ENCODE measurements around the gene RHBDF2.

RHBDF2 gene

GRCh38 chr17:76500747-76501017, 541 bp downstream of the RHBDF2 start:
- no peak for DNase-seq (ENCODE audit: low read depth)

DNA sequence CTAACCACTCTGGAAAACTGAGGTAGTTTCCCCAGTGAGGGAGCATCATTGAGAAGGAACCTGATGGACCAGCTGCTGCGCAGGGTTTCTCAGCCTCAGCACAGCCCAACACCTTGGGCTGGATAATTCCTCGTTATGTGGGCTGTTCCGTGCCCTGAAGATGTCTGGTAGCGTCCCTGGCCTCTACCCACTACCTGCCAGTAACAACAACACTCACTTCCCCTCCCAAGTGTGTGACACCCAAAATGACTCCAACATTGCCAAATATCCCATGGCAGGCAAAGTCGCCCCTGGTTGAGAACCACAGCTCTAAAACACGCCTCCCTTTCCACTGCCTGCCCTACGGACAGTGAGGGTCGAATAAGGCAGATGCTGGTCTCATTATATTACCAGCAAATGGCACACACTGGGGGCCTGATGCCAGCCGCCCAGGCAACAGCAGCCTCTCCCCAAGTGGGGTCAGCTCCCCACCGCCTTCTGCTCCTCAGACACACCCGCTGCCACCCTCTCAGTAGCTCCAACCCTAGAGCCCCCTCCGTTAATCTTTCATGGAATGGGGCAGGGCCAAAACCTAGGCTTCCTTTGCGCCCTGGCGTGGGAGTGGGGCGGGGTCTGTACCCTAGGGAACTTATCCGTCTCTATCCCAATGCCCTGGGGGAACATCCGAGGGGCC, 1.0 kb downstream of the RHBDF2 start:
- no peak for DNase-seq (ENCODE audit: low read depth)

DNA sequence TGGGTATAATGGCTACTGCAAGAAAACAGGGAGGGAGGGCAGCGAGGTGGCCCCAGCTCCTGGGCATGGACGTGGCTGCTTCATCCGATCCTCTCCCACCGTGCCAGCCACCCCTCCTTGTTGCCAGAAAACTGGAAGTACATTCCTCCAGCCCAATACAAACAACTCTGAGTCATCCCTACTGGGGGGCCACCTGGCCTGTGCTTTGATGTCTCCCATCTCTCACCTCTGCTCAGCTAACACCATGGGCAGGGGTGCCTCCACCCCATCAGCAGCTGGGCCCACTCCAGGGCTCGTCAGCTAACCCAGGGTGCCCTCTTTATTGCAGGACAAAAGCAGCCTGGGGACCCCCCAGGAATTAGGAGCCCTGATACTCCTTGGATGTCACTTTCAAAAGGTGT, 2.0 kb downstream of the RHBDF2 start:
- DNase-seq (ENCODE audit: low read depth), result no peak

GRCh38 chr17:76498876-76499251, 2.4 kb downstream of the RHBDF2 start:
- DNase-seq (ENCODE audit: low read depth), result no peak

DNA sequence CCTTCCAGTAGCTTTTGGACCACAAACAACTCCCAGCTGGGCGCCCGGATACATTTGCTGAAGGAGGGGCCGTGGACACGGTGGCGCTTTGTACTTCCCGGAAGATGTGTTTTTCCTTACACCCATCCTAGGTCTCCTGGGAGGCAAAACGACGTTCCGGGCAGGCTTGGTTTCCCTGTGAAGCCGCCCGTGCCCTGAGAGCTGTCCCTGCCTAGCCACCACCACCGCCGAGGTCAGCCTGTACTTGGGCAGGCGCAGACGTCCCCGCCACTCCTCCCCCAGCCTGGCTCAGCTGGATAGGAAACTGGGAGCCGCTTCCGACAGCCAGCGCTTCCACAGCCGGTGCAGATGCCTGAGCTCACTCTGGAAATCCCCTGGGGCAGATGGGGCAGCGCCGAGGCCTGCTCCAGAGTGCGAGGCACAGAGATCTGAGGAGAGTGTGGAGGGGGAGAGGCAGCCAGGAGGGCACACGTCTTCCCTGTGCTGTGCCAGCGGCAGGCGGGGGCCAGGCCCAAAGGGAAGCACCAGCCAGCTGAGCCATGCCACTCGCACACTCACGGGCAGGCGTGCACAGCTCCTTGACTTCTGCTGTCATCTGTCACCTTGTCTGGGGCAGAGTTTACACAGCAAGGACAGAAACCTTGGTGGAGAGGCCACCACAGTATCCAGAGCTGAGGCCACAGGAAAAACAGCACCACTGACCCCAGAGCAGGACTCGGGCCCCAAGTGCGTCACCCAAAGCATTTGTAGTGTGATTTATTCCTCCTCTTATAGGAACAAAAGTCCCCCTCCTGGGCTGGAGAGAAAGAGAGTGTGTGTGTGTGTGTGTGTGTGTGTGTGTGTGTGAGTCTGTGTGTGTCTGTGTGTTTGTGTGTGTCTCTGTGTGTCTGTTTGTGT, 3.0 kb downstream of the RHBDF2 start:
- no peak for DNase-seq (ENCODE audit: low read depth)

- DNase-seq (ENCODE audit: low read depth), result no peak
Measured at GRCh38 chr17:76497699-76497978, 3.6 kb downstream of the RHBDF2 start.

DNA sequence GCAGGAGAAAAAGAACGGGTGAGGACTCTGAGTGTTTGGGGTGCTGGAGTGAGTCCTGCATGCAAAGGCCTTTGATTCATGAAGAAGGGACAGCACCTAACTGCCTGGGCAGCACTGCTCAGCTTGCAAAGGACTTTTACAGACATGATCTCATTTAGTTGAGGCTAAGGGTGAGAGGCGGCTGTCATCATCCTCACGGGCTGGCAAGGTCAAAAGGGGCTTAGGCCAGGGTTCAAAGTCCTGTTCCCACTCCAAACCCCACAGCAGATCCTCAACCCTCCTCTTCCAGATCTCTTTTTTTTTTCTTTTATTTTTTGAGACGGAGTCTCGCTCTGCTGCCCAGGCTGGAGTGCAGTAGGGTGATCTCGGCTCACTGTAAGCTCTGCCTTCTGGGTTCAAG, 4.8 kb downstream of the RHBDF2 start:
- no peak for DNase-seq (ENCODE audit: low read depth)

DNA sequence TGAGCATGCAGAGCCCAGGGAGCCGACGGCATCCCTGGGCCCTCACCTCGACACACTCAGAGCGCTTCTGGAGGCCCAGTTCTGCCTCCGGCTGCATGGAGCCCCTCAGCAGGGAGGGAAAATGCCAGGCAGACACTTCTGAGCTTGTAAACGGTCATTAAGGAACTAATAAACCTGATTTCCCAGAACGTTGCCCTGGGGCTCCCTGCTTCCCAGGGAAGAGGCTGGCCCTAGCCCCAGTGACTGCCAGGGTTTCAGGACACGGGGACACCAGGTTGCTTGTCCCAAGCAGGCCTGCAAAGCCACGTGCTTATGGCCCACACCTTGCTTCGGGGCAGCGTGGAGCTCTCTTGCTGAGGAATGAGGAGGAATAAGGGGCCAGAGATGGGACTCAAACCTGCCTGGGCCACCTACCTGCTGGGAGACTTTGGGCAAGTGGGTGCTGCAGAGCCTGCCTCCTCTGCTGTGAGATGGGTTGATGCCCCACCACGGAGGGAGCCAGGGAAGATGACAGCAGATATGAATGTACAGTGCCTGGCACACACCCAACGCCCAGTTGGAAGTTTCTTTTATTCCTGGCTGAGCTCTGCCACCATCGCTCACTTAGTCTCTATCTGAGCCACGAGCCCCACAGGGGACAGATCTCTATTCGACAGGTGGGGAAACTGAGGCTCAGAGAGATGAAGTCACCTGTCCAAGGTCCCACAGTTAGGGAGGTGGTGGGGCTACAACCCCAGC, 5.4 kb downstream of the RHBDF2 start:
- no peak for DNase-seq (ENCODE audit: low read depth)

- no peak for DNase-seq (ENCODE audit: low read depth)
Measured at GRCh38 chr17:76493505-76494167, 7.6 kb downstream of the RHBDF2 start.

DNA sequence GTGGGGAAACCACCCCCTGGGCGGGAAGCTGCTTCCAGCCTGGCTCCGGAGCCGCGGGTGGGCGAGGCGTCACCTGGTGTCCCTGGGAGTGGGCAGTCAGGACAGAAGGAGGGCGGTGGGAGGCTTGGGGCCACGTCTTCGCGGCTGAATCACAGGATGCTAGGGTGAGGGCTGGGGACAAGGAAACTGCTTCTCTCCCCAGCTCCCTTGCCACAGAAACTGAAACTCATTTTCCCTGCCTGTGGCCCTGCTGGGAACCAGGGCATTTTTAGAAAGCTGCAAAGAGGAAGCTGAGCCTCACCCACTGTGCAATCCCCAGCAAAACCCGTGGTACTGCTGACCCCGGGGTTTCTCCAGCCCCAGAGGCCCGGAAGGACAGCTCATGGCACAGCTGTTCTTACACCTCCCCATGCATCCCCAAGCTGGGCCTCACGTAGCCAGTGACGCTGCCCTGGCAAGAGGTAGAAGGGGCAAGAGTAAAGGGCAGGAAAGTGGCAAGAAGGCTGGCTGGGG, 8.2 kb downstream of the RHBDF2 start:
- DNase-seq (ENCODE audit: low read depth), result peak; percentile 44

DNA sequence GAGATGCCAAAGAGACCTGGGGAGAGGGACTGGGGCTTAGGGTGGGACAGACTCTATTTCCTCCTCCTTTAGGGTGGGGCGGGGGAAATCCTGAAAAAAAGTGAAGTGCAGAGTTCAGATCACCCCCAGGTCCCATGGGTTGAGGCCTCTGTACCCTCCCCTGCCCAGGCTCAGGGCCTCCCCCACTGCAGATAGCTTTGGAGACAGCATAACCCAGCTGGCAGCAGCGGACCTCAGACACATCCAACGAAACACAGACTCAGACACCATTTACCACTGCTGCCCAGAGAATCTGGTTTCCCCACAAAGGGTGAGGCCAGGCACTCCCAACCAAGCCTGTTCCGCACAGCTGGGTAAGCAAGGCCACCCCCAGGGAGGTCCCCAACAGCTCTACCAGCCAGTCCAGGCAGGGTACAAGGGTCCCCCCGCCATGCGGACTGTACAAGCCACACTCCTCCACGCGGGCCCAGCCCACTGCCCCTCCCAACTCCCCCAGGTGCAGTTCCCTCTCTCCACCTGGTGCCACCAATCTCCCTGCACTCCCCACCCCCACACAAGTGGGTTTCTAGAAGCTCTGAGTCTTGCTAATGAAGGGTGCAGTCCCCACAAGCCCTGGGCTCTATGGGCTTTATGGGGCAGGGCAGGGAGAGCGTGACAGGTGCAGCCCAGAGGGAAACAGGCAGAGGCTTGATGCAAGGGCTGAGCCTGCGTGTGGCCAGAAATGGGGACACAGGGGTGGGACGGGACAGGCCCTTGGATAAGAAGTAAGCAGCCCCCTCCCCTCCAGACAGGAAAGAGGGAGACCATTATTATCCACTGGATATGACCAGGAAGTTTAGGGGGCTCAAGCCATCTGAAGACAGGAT, 8.9 kb downstream of the RHBDF2 start:
- no peak for DNase-seq (ENCODE audit: low read depth)

DNA sequence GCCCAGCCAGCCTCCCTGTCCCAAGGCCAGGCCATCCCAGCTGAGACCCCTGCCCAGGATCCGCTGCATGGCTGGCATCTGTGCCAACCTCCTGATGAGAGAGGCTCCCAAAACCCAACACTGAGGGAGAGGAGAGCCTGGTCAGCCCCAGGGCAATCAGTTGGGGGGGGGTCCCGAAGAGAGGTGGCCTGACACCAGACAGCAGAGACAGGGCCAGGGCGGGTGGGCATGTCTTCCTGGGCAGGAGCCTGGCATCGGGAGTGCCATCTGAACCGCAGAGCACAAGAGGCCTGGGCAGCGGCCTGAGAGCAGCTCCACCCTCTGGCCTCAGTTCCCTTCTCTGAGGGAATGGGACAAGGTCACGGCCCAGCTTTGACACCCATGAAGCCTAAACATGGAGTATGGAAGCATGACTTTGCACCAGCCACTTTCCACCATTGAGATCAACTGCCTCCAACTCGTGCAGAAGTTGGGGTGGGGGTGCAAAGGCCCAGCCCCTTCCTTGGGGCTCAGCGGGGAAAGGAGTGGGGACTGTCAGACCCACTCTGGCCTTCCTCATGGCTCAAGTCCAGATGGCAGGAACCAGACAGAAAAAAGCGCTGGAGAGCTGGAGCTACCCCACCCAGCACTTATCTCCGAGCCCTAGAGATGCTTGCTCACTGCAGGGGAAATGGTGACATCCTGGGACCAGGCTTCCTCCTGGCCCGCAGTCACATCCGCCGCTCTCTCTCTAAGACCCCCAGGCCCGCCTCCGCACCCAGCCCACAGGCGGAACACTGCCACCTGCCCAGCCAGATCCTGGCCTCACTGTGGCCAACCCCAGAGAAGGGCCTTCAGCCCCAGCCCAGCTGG, 9.7 kb downstream of the RHBDF2 start:
- DNase-seq (ENCODE audit: low read depth), result no peak

GRCh38 chr17:76490112-76490710, 11.0 kb downstream of the RHBDF2 start:
- DNase-seq (ENCODE audit: low read depth), result no peak

DNA sequence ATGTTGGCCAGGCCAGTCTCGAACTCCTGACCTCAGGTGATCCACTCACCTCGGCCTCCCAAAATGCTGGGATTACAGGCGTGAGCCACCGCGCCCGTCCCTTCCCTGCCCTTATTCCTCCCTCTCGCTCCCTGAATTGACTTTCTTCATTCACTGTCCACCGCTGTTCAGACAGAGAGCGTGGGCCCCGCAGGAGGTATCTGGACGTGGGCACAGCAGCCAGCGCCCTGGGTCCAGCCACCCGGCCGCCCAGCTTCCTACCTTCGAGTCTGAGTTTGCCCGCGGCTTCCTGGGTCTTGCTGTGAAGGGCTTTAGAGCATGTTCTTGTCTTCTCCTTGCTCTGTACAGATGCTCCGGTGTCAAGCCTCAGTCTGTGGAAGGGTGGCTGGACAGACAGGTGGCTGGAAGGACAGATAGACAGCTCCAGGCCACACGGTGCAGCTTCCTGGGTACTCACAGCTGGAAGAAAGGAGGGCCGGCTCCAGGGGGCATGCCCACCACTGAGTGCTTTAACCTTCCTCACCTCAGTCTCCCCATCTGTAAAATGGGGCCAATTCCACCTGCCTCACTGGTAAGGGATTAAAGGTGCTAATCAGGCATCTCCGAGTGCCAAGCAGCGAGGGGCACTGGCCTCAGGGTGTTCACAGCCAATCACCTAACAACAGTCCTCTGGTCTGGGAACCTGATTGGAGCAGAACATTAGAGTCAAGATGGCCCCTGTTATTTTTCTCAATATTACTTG, 13.6 kb downstream of the RHBDF2 start:
- no peak for DNase-seq (ENCODE audit: low read depth)

DNA sequence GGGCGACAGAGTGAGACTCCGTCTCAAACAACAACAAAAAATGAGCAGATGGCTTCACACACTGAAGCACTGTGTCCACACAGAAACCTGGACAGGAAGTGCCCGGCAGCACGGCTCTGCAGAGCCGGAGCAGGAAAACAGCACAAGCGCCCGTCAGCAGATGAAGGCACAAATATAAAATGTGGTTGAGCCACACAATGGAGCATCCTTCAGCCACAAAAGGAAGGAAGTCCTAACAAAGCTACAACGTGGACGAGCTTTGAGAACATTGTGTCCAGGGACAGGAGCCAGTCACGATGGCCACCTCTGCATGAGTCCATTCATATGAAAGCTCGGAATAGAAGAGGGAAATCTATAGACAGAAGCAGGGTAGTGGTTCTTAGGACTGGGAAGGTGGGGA, 15.7 kb downstream of the RHBDF2 start:
- no peak for DNase-seq (ENCODE audit: low read depth)

DNA sequence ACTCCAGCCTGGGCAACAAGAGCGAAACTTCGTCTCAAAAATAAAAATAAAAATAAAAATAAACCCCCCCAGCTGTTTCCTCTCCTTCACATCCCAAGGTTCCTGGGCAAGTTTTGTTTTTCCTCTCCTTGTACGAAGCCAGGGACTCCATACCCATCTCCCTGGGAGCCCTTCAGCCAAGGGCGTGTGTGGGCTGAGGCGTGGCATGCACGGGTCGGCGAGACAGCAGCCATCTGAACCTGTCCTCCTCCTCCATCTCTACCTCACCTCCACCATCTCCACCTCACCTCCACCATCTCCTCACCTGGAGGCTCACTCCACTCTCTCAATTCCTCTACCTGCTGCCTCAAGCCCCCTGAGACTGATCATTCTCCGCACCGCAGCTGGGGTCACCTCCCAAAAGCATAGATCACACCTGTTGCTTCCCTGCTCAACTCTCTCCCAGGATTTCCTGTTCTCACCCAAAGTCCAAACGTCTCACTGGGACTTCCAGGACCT, 16.9 kb downstream of the RHBDF2 start:
- DNase-seq (ENCODE audit: low read depth), result no peak

GRCh38 chr17:76481071-76481655, 20.1 kb downstream of the RHBDF2 start:
- DNase-seq (ENCODE audit: low read depth), result no peak

DNA sequence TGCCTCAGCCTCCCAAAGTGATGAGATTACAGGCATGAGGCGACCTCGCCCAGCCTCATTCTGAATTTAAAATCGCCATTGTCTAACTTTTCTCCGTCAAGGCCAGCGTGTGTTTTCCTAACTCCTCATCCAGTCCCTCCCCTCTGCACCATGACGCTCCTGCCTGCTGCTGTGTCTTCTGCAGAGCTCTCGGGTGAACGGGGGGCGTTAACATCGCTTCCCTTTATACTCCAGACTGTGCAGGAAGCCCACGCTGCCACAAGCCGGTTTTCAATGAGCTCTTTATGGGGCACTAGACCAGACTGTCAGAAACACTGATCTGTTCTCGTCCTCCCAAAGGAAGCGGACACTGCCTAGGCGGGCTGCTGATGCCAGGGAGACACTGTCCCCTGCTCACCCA, 20.6 kb downstream of the RHBDF2 start:
- no peak for DNase-seq (ENCODE audit: low read depth)

DNA sequence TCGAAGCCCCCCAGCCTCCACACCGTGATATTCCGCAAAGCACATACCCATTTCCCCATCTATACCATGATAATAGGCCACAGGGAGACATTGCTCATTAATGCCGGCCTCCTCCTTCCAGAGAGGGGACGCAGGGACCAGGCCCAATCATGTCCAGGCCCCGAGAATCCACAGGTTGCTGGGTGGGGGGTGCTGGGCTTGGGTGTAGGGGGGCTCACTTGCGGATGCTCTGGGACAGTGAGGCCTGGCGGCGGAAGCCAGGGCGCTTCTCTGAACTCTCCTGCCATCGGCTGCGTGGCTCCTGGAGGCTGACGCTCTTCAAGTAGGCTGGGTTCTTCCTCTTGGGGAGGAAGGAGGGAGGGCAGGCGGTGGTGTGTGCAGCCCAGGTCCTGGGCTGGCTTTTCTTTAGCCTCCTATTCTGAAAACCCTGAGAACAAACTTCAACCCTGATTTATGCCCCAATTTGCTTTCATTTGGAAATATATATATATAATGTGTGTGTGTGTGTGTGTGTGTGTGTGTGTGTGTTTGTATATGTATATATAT, 21.6 kb downstream of the RHBDF2 start:
- no peak for DNase-seq (ENCODE audit: low read depth)

All from non-pigmented ciliary epithelial cell (primary cell).